GM13976 (cell line): Measurements from ENCODE around the gene SLC66A3.

Experiments used
- DNase-seq: peaks from one replicate; pipeline ENCODE4 v3.0.0; 2012; ENCODE audit warnings: low spot score
- CTCF ChIP-seq: IDR thresholded peaks from 2 replicates; pipeline ENCODE4 v1.5.1; 2012; ENCODE audit warnings: borderline replicate concordance, mild to moderate bottlenecking; ENCODE audit not compliant: insufficient read depth; ENCODE audit errors: extremely low read depth, missing control alignments, control extremely low read depth
- in situ Hi-C: fragments of 300-500 bp; cut with MboI; formaldehyde crosslinking; loops from one replicate; pipeline ENCODE4 v1.12.0; 2022; ENCODE audit warnings: low sequenced_read_pairs, mixed read lengths, inconsistent platforms; ENCODE audit not compliant: unreplicated experiment

Gene SLC66A3

GRCh38 chr2:11154016-11154922 is 998 bp upstream of the SLC66A3 start:
- in situ Hi-C loops, result no loop called here
- DNase-seq, result no peak

GRCh38 chr2:11154923-11155380 is 315 bp upstream of the SLC66A3 start:
- in situ Hi-C loops, result no loop called here
- peak; percentile 100 for DNase-seq
- TF ChIP-seq CTCF, result no peak

More at GRCh38 chr2:11154016-11154922, 998 bp upstream of the SLC66A3 start:
- no peak for TF ChIP-seq CTCF

- no peak for DNase-seq
- in situ Hi-C loops, result no loop called here
- no peak for TF ChIP-seq CTCF
These were observed 1.3 kb downstream of the SLC66A3 start for GRCh38 chr2:11156396-11157075.

GRCh38 chr2:11157296-11157695 is 2.0 kb downstream of the SLC66A3 start:
- DNase-seq, result no peak
- TF ChIP-seq CTCF, result no peak
- in situ Hi-C loops, result no loop called here

- in situ Hi-C loops, result no loop called here
- TF ChIP-seq CTCF, result no peak
- DNase-seq, result no peak
These were observed 2.5 kb downstream of the SLC66A3 start for GRCh38 chr2:11157731-11158130.

- TF ChIP-seq CTCF, result no peak
- in situ Hi-C loops, result no loop called here
- DNase-seq, result no peak
These were observed 3.8 kb downstream of the SLC66A3 start for GRCh38 chr2:11158916-11159573.
